HEK293 (cell line): ENCODE data around the gene IBA57.

Experiments
- CTCF ChIA-PET: fragments of 350-600 bp; formaldehyde crosslinking; extraction: SDS; loops from one replicate; lab custom pipeline; 2021; ENCODE audit warnings: antibody characterized with exemption; lab: Yijun Ruan, JAX
- POLR2A ChIA-PET: fragments of 300-600 bp; formaldehyde crosslinking; extraction: SDS; loops from one replicate; lab custom pipeline; 2020; ENCODE audit warnings: antibody characterized with exemption, inconsistent platforms; lab: Yijun Ruan, JAX
- H3K27ac ChIP-seq: fragments of 200-500 bp; sonication (Bioruptor generic); 2 replicates; pipeline ENCODE4 v1.5.1; 2014; ENCODE audit warnings: low read depth, low read length, control low read depth, inconsistent platforms; ENCODE audit errors: extremely low read depth
- H3K36me3 ChIP-seq, 2 experiments: fragments of 200-500 bp in 1 of 2; sonication (Bioruptor generic) in 1 of 2; 1 replicate in 1 of 2; 2 replicates in 1 of 2; pipeline ENCODE4 v1.5.1; 2014 to 2017; ENCODE audit warnings: inconsistent platforms in 2 of 2, low read length in 2 of 2; ENCODE audit not compliant: control insufficient read depth in 2 of 2, insufficient read depth in 1 of 2
- H3K4me1 ChIP-seq: fragments of 200-500 bp; sonication (Bioruptor generic); 2 replicates; pipeline ENCODE4 v1.5.1; 2014; ENCODE audit warnings: mild to moderate bottlenecking, low read length, inconsistent platforms; ENCODE audit not compliant: control insufficient read depth, insufficient read depth
- H3K4me3 ChIP-seq: 2 replicates; pipeline ENCODE4 v1.5.1; 2011; ENCODE audit warnings: low read depth, mild to moderate bottlenecking, control low read depth, low read length, moderate library complexity
- H3K9me3 ChIP-seq: fragments of 200-500 bp; sonication (Bioruptor generic); 2 replicates; pipeline ENCODE4 v1.5.1; 2014; ENCODE audit warnings: low read depth, low read length, inconsistent platforms; ENCODE audit not compliant: control insufficient read depth, insufficient read depth
- GLIS1 ChIP-seq: fragments of 450-650 bp; formaldehyde crosslinking; IDR thresholded peaks from 2 replicates; pipeline ENCODE4 v1.5.1; 2016; ENCODE audit warnings: missing biosample characterization, missing genetic modification characterization
- KLF1 ChIP-seq: fragments of 450-650 bp; formaldehyde crosslinking; IDR thresholded peaks from 2 replicates; pipeline ENCODE4 v1.5.1; 2016; ENCODE audit warnings: missing biosample characterization, missing genetic modification characterization
- MYNN ChIP-seq: fragments of 450-650 bp; formaldehyde crosslinking; IDR thresholded peaks from 2 replicates; pipeline ENCODE4 v1.5.1; 2016; ENCODE audit warnings: missing biosample characterization, missing genetic modification characterization, borderline replicate concordance
- SP2 ChIP-seq: fragments of 450-650 bp; formaldehyde crosslinking; IDR thresholded peaks from 2 replicates; pipeline ENCODE4 v1.5.1; 2016; ENCODE audit warnings: missing biosample characterization, missing genetic modification characterization
- YY1 ChIP-seq: fragments of 450-650 bp; formaldehyde crosslinking; IDR thresholded peaks from 2 replicates; pipeline ENCODE4 v1.5.1; 2018; ENCODE audit warnings: missing biosample characterization, missing genetic modification characterization
- ZBTB48 ChIP-seq: fragments of 450-650 bp; formaldehyde crosslinking; IDR thresholded peaks from 2 replicates; pipeline ENCODE4 v1.5.1; 2016; ENCODE audit warnings: missing biosample characterization, missing genetic modification characterization
- ZFP69B ChIP-seq: fragments of 450-650 bp; formaldehyde crosslinking; IDR thresholded peaks from 2 replicates; pipeline ENCODE4 v1.5.1; 2016; ENCODE audit warnings: missing biosample characterization, missing genetic modification characterization
- ZIC2 ChIP-seq: fragments of 450-650 bp; formaldehyde crosslinking; IDR thresholded peaks from 2 replicates; pipeline ENCODE4 v1.5.1; 2016; ENCODE audit warnings: missing biosample characterization, missing genetic modification characterization
- ZNF132 ChIP-seq: fragments of 450-650 bp; formaldehyde crosslinking; IDR thresholded peaks from 2 replicates; pipeline ENCODE4 v1.5.1; 2017; ENCODE audit warnings: missing biosample characterization, missing genetic modification characterization, borderline replicate concordance
- ZNF202 ChIP-seq: fragments of 450-650 bp; formaldehyde crosslinking; IDR thresholded peaks from 2 replicates; pipeline ENCODE4 v1.5.1; 2016; ENCODE audit warnings: missing biosample characterization, missing genetic modification characterization, borderline replicate concordance
- ZNF510 ChIP-seq: fragments of 450-650 bp; formaldehyde crosslinking; IDR thresholded peaks from 2 replicates; pipeline ENCODE4 v1.5.1; 2018; ENCODE audit warnings: mild to moderate bottlenecking, missing genetic modification characterization, missing biosample characterization; ENCODE audit not compliant: insufficient replicate concordance
- ZNF521 ChIP-seq: fragments of 450-650 bp; formaldehyde crosslinking; IDR thresholded peaks from 2 replicates; pipeline ENCODE4 v1.5.1; 2017; ENCODE audit warnings: missing biosample characterization, mild to moderate bottlenecking, missing genetic modification characterization
- ZNF623 ChIP-seq: fragments of 450-650 bp; formaldehyde crosslinking; IDR thresholded peaks from 2 replicates; pipeline ENCODE4 v1.5.1; 2016; ENCODE audit warnings: missing biosample characterization, missing genetic modification characterization
- ZNF654 ChIP-seq: fragments of 450-650 bp; formaldehyde crosslinking; IDR thresholded peaks from 2 replicates; pipeline ENCODE4 v1.5.1; 2016; ENCODE audit warnings: low read depth, missing biosample characterization, missing genetic modification characterization
- ZNF692 ChIP-seq: fragments of 450-650 bp; formaldehyde crosslinking; IDR thresholded peaks from 2 replicates; pipeline ENCODE4 v1.5.1; 2016; ENCODE audit warnings: missing biosample characterization, missing genetic modification characterization
- ZNF747 ChIP-seq: fragments of 450-650 bp; formaldehyde crosslinking; IDR thresholded peaks from 2 replicates; pipeline ENCODE4 v1.5.1; 2016; ENCODE audit warnings: missing biosample characterization, missing genetic modification characterization
- ZNF76 ChIP-seq: fragments of 450-650 bp; formaldehyde crosslinking; IDR thresholded peaks from 2 replicates; pipeline ENCODE4; 2016; ENCODE audit warnings: low read depth, missing biosample characterization, missing genetic modification characterization, borderline replicate concordance
- ZNF776 ChIP-seq: fragments of 450-650 bp; formaldehyde crosslinking; IDR thresholded peaks from 2 replicates; pipeline ENCODE4 v1.5.0; 2017; ENCODE audit warnings: missing biosample characterization, missing genetic modification characterization, borderline replicate concordance
- ZSCAN30 ChIP-seq: fragments of 450-650 bp; IDR thresholded peaks from 2 replicates; pipeline ENCODE4 v1.5.1; 2018; ENCODE audit warnings: missing biosample characterization, mild to moderate bottlenecking, missing genetic modification characterization, moderate library complexity
- TF ChIP-seq, protein P1 (sequence below): fragments of 450-650 bp; formaldehyde crosslinking; IDR thresholded peaks from 2 replicates; pipeline ENCODE4 v1.5.1; 2017; ENCODE audit warnings: missing biosample characterization, missing genetic modification characterization

IBA57 gene

GRCh38 chr1:228161866-228162265 is 3.7 kb upstream of the IBA57 start:
- H3K27ac ChIP-seq, result no peak overlapping the region
- H3K36me3 ChIP-seq, result no peaks in the 10 kb centered on the region
- ChIA-PET CTCF (interaction anchor here (1.1 to 1.9 kb wide), 2 partner anchors 31 to 157 kb away, joined by 3 to 6 read pairs; no protein-coding TSS in a partner anchor), POLR2A (interaction anchor here (0.7 to 7.7 kb wide), 5 partner anchors 9 to 331 kb away, joined by 3 to 82 read pairs (median 4); partner anchors contain the start of genes GJC2 and GUK1)
- TF ChIP-seq SP2 (tag by site-specific recombination) (no peak), YY1 (tag by site-specific recombination) (no peak), ZNF654 (tag by site-specific recombination) (no peak), ZNF132 (tag by site-specific recombination) (no peak), MYNN (tag by site-specific recombination) (no peak), ZNF623 (tag by site-specific recombination) (no peak), ZNF747 (no peak), ZNF76 (no peak), ZNF202 (no peak), ZNF521 (tag by site-specific recombination) (no peak)
- TF ChIP-seq, protein P1, sequence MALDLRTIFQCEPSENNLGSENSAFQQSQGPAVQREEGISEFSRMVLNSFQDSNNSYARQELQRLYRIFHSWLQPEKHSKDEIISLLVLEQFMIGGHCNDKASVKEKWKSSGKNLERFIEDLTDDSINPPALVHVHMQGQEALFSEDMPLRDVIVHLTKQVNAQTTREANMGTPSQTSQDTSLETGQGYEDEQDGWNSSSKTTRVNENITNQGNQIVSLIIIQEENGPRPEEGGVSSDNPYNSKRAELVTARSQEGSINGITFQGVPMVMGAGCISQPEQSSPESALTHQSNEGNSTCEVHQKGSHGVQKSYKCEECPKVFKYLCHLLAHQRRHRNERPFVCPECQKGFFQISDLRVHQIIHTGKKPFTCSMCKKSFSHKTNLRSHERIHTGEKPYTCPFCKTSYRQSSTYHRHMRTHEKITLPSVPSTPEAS, result no peak
- no peaks in the 10 kb centered on the region for H3K9me3 ChIP-seq
- H3K4me1 ChIP-seq, result peaks cover 3% of the 10 kb centered on the region
- H3K4me3 ChIP-seq, result no peak overlapping the region

DNA sequence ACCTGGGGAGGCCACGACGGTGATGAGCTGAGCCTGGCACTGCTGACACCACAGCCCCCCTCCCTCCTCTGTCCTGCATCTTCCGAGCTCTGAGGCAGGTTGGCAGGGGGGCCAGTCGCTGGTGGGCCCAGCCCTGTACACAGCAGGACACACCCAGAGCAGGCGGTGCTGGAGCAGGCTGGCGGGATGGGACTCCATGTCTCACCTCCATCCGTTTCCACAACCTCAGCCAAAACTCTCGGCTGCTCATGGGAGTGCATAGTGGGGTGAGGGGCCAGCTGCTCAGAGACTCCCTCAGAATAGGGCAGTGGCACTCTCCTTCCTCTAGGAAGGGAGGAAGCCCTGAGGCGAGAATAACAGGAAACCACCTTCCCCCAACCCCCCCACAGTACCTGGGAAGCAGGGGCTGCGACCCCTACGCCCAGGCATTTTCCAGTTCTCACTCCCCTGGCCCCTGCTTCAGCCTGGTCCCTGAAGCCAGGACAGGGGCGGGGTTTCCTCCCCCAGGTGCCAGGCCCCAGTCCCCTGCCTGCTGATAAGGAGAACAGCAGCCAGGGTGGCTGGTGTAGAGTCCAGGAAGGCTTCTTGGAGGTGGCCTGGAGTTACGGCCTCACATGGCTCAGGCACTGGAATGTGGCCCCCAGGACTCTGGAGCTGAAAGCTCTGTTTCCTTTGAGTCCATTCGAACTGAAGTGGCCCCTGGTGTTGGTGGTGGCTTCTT is 3.2 kb upstream of the IBA57 start:
- peaks cover 4% of the 10 kb centered on the region for H3K4me1 ChIP-seq
- POLR2A ChIA-PET, result interaction anchor here (0.6 to 7.7 kb wide), 6 partner anchors 10 to 1197 kb away, joined by 3 to 82 read pairs (median 6); partner anchors contain the start of gene GJC2
- TF ChIP-seq KLF1 (tag by site-specific recombination) (peak; percentile 51), GLIS1 (tag by site-specific recombination) (peak; percentile 97), ZNF776 (tag by site-specific recombination) (no peak), ZSCAN30 (tag by site-specific recombination) (0 out of 2 replicates have a peak, but pooled peaks have one; percentile 28), ZFP69B (tag by site-specific recombination) (0 out of 2 replicates have a peak, but pooled peaks have one; percentile 18), ZNF510 (tag by site-specific recombination) (no peak), ZNF692 (tag by site-specific recombination) (peak; percentile 71), ZBTB48 (tag by site-specific recombination) (peak; percentile 48), ZIC2 (tag by site-specific recombination) (peak; percentile 46)
- TF ChIP-seq, all 188 proteins: peak for 7
- Histone ChIP-seq H3K9me3 (no peaks in the 10 kb centered on the region), H3K4me3 (no peak overlapping the region), H3K36me3 (no peaks in the 10 kb centered on the region), H3K27ac (no peak overlapping the region)
- CTCF ChIA-PET, result interaction anchor here (0.6 to 1.1 kb wide), 2 partner anchors 39 to 158 kb away, joined by 3 read pairs; no protein-coding TSS in a partner anchor
